ENCODE data around the gene POLD3. TPM values are rescaled to one million over a fixed set of nuclear protein-coding genes. Genes with fewer than 3 reads are reported as not detected.

Gene POLD3
- total and polyA plus RNA-seq, 2 of the 8 experiments (the other 6 are each of a cell fraction or from before 2014, with no cell fraction given): 18.1 to 29.3 TPM

GRCh38 chr11:74581954-74582547 lies 10.3 kb upstream of the POLD3 start:
- no peak overlapping the region for H3K56ac ChIP-seq (replicated peaks; ENCODE audit: insufficient read length, low read depth, low read length)
- H3K4me2 ChIP-seq (ENCODE audit: insufficient read depth in 1 of 2, low read depth in 2 of 2, low read length in 2 of 2): no peak overlapping the region
- no peaks in the 10 kb centered on the region for H3K79me1 ChIP-seq (ENCODE audit: low read depth, low read length)
- H2BK5ac ChIP-seq (ENCODE audit: low read depth, low read length): no peak overlapping the region
- H2BK15ac ChIP-seq (ENCODE audit: low read length): no peak overlapping the region
- no peaks in the 10 kb centered on the region for H3K4me1 ChIP-seq (replicated peaks in 1 of 4; ENCODE audit: control insufficient read depth in 3 of 4, insufficient read depth in 4 of 4, low read length in 3 of 4)
- H3K9me3 ChIP-seq (ENCODE audit: insufficient read depth in 2 of 2, low read depth in 1 of 2, low read length in 1 of 2): no peaks in the 10 kb centered on the region
- H3K79me2 ChIP-seq (ENCODE audit: control insufficient read depth in 1 of 2, insufficient read depth in 2 of 2, low read length in 2 of 2): no peaks in the 10 kb centered on the region
- FAIRE-seq: no peak
- H4K91ac ChIP-seq (replicated peaks; ENCODE audit: insufficient read length, low read length): no peak overlapping the region
- no peak overlapping the region for H3K9ac ChIP-seq (replicated peaks in 1 of 4; ENCODE audit: extremely low read depth in 1 of 4, low read depth in 3 of 4, low read length in 3 of 4)
- H3K23ac ChIP-seq (ENCODE audit: insufficient read length): no peak overlapping the region
- H4K5ac ChIP-seq (ENCODE audit: insufficient read length, low read depth, low read length): no peak overlapping the region
- H2BK120ac ChIP-seq (replicated peaks; ENCODE audit: low read depth, low read length): no peak overlapping the region
- H3K4ac ChIP-seq (replicated peaks; ENCODE audit: insufficient read length, low read depth, low read length): no peak overlapping the region
- H3K27me3 ChIP-seq (replicated peaks in 1 of 4; ENCODE audit: control insufficient read depth in 3 of 4, extremely low read depth in 1 of 4, insufficient read depth in 3 of 4, low read length in 3 of 4): no peaks in the 10 kb centered on the region
- no peaks in the 10 kb centered on the region for H3K23me2 ChIP-seq (ENCODE audit: low read depth, low read length)
- no peaks in the 10 kb centered on the region for H4K20me1 ChIP-seq (replicated peaks in 1 of 2; ENCODE audit: control insufficient read depth in 1 of 2, insufficient read depth in 2 of 2, low read length in 2 of 2)
- H2BK20ac ChIP-seq (ENCODE audit: low read length): no peak overlapping the region
- H2AK5ac ChIP-seq (ENCODE audit: low read depth, low read length): no peak overlapping the region
- no peak overlapping the region for H3K14ac ChIP-seq (ENCODE audit: insufficient read length)
- H2BK12ac ChIP-seq (ENCODE audit: low read depth, low read length): no peak overlapping the region
- no peak overlapping the region for H3K4me3 ChIP-seq (ENCODE audit: extremely low read depth in 1 of 4, insufficient read depth in 2 of 4, low read depth in 3 of 4, low read length in 4 of 4)
- no peak overlapping the region for H2AFZ ChIP-seq (ENCODE audit: low read length)
- ChIA-PET CTCF (ENCODE audit: partially characterized antibody) (interaction anchor here (0.8 to 1.9 kb wide), 4 partner anchors 11 to 130 kb away, joined by 3 to 5 read pairs (median 4); no protein-coding TSS in a partner anchor), POLR2A (ENCODE audit: partially characterized antibody) (no interaction called here)
- H4K8ac ChIP-seq (ENCODE audit: extremely low read depth, insufficient read depth, low read length): no peak overlapping the region
- H3K18ac ChIP-seq (ENCODE audit: extremely low read depth, low read length): no peak overlapping the region
- no peak for DNase-seq (ENCODE audit: low read depth in 1 of 2, low spot score in 2 of 2)
- 89% methylated on average over 4 of the region's 4 CpGs; no CpG with 5 or more reads in 1 of the 2 experiments for WGBS, 2 experiments (ENCODE audit: extremely low coverage in 1 of 2, insufficient coverage in 1 of 2, insufficient read length in 1 of 2, insufficient replicate concordance in 2 of 2, low coverage in 1 of 2, low lambda C conversion rate in 2 of 2, missing lambda C conversion rate in 1 of 2)
- no peaks in the 10 kb centered on the region for H3K36me3 ChIP-seq (ENCODE audit: control insufficient read depth in 2 of 4, insufficient read depth in 4 of 4, low read length in 3 of 4)
- H3K27ac ChIP-seq (ENCODE audit: low read depth, low read length): no peak overlapping the region
- TF ChIP-seq TAF1 (IDR thresholded peaks at IDR 0.05; ENCODE audit: low read depth, low read length) (no peak), MAFK (IDR thresholded peaks at IDR 0.05; ENCODE audit: low read depth, low read length) (no peak), RBBP5 (IDR thresholded peaks at IDR 0.05; ENCODE audit: borderline replicate concordance, low read depth, low read length) (no peak), CREB1 (IDR thresholded peaks at IDR 0.05) (no peak), HDAC2 (IDR thresholded peaks at IDR 0.05; ENCODE audit: borderline replicate concordance in 1 of 2, low read depth in 2 of 2, low read length in 2 of 2) (no peak), NANOG (IDR thresholded peaks at IDR 0.05; ENCODE audit: insufficient read depth, low read depth, low read length, poor library complexity, severe bottlenecking) (no peak), EZH2 (IDR thresholded peaks at IDR 0.05; ENCODE audit: low read depth, low read length, severe bottlenecking) (no peak), EP300 (IDR thresholded peaks at IDR 0.05; ENCODE audit: borderline replicate concordance in 1 of 2, low read depth in 2 of 2, low read length in 2 of 2) (no peak), KDM1A (IDR thresholded peaks at IDR 0.05; ENCODE audit: borderline replicate concordance, low read length) (no peak), SP2 (IDR thresholded peaks at IDR 0.05; ENCODE audit: low read length) (no peak), CTBP2 (IDR thresholded peaks at IDR 0.05; ENCODE audit: borderline replicate concordance, insufficient read depth, insufficient read length, low read length) (no peak), SRF (IDR thresholded peaks at IDR 0.05; ENCODE audit: low read depth, low read length) (no peak), ZNF274 (IDR thresholded peaks at IDR 0.05; ENCODE audit: borderline replicate concordance, extremely low read depth, low read length) (no peak), ASH2L (IDR thresholded peaks at IDR 0.05; ENCODE audit: low read length) (no peak)
